ENCODE data around the gene LHX8. TPM values are rescaled to one million over a fixed set of nuclear protein-coding genes. Genes with fewer than 3 reads are reported as not detected.

Gene LHX8
- total RNA-seq, 1 donor from 2014 or later: not detected

- Mint-ChIP-seq H3K27ac (ENCODE audit: unreplicated experiment) (no peak overlapping the region), H3K27me3 (ENCODE audit: low read depth) (peaks cover 91% of the 10 kb centered on the region), H3K4me3 (ENCODE audit: unreplicated experiment) (no peak overlapping the region), H3K36me3 (ENCODE audit: low read depth) (peaks cover 3% of the 10 kb centered on the region), H3K4me1 (ENCODE audit: low read depth) (peaks cover 30% of the 10 kb centered on the region), H3K9me3 (ENCODE audit: low read depth) (no peaks in the 10 kb centered on the region)
- DNase-seq (ENCODE audit: low spot score): no peak
- no peak for TF ChIP-seq CTCF (IDR thresholded peaks at IDR 0.05)
Measured at GRCh38 chr1:75130865-75131564, 3.2 kb upstream of the LHX8 start.

GRCh38 chr1:75131565-75132241, 2.5 kb upstream of the LHX8 start:
- no peak for TF ChIP-seq CTCF (IDR thresholded peaks at IDR 0.05)
- H3K9me3 Mint-ChIP-seq (ENCODE audit: low read depth): no peaks in the 10 kb centered on the region
- no peak for DNase-seq (ENCODE audit: low spot score)
- peaks cover 94% of the 10 kb centered on the region for H3K27me3 Mint-ChIP-seq (ENCODE audit: low read depth)
- no peak overlapping the region for H3K4me3 Mint-ChIP-seq (ENCODE audit: unreplicated experiment)
- no peak overlapping the region for H3K27ac Mint-ChIP-seq (ENCODE audit: unreplicated experiment)
- peaks cover 3% of the 10 kb centered on the region for H3K36me3 Mint-ChIP-seq (ENCODE audit: low read depth)
- peaks cover 31% of the 10 kb centered on the region for H3K4me1 Mint-ChIP-seq (ENCODE audit: low read depth)

DNA sequence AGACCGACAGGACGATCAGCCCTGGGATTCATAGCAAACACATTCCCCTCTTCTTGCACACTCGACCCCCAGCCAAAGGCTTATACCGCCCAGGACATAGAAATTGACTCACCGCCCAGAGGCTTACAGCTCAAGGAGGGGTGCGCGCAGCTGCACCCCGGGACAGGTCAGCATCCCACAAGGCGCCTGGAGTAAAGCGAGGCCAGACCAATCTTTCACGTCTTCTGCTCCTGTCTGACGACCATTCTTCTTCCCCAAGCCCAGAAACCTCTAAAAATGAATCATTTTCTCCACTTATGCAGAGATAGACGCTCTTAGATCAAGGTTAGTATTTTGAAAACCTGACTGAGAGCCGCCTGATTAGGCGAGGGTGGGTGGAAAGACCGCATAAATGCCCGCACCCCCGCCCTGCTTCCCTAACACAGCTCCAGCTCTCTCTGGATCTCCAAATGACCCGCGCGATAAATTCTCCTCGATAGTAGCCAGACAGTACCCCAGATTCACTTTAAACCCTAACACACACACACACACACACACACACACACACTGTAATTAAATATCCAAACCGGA, 1.9 kb upstream of the LHX8 start:
- no peak for DNase-seq (ENCODE audit: low spot score)
- H3K4me1 Mint-ChIP-seq (ENCODE audit: low read depth): peaks cover 34% of the 10 kb centered on the region
- H3K27me3 Mint-ChIP-seq (ENCODE audit: low read depth): peaks cover 93% of the 10 kb centered on the region
- peaks cover 3% of the 10 kb centered on the region for H3K36me3 Mint-ChIP-seq (ENCODE audit: low read depth)
- no peaks in the 10 kb centered on the region for H3K9me3 Mint-ChIP-seq (ENCODE audit: low read depth)
- no peak overlapping the region for H3K4me3 Mint-ChIP-seq (ENCODE audit: unreplicated experiment)
- TF ChIP-seq CTCF (IDR thresholded peaks at IDR 0.05): no peak
- H3K27ac Mint-ChIP-seq (ENCODE audit: unreplicated experiment): no peak overlapping the region

DNA sequence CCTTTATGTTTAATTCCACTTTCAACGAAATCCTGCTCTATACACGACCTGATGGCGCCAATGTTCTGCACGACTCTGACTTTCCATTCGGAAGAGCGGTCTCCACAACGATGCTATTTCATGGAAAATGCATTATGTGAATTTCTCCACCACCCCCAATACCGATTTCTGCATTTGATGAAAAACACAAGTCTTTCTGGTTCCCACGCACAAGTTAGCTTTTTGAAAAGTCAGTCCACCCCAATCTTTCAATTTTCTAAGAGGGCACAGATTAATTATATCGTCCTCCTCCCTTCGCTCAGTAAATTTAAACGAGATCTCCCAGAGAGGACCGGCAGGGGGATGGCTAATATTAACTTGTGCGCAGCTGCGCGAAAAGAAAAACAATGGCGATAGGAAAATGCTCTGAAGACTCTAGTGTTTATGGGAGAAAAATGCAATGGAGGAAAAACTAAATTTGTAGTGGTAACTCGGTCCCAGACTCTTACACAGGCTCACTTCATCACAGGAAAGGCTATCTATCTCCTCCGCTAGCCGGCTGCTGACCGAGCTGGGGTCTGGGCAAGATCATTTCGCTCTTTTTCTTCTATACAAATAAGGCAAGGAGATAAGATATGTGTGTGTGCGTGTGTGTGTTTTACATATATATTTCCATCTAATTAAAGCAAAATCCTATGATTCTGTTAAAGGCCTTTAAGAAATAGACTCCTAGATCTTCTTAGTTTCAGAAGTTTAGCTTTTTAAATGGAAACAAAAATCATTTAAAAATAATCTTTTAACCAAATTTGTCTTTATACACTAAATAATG, 1.2 kb upstream of the LHX8 start:
- peaks cover 36% of the 10 kb centered on the region for H3K4me1 Mint-ChIP-seq (ENCODE audit: low read depth)
- no peak for DNase-seq (ENCODE audit: low spot score)

More for the DNA sequence above, 1.2 kb upstream of the LHX8 start:
- Mint-ChIP-seq H3K9me3 (ENCODE audit: low read depth) (no peaks in the 10 kb centered on the region), H3K4me3 (ENCODE audit: unreplicated experiment) (no peak overlapping the region), H3K27ac (ENCODE audit: unreplicated experiment) (no peak overlapping the region), H3K27me3 (ENCODE audit: low read depth) (peaks cover 93% of the 10 kb centered on the region), H3K36me3 (ENCODE audit: low read depth) (peaks cover 3% of the 10 kb centered on the region)
- TF ChIP-seq CTCF (IDR thresholded peaks at IDR 0.05): no peak
